Parathyroid adenoma (tissue), 2 donors: Measurements from ENCODE around the gene ANKRD10.

ENCODE experiments used
- H2AFZ ChIP-seq: fragments of 300-600 bp; sonication (generic); one replicate; pipeline ENCODE4 v1.7.0; 2017; ENCODE audit warnings: antibody characterized with exemption, mild to moderate bottlenecking
- H3K27ac ChIP-seq: fragments of 300-600 bp; sonication (generic); one replicate; pipeline ENCODE4 v1.7.0; 2017
- H3K27me3 ChIP-seq: fragments of 300-600 bp; sonication (generic); one replicate; pipeline ENCODE4 v1.7.0; 2017; ENCODE audit warnings: low read length; ENCODE audit not compliant: control insufficient read depth, insufficient read depth
- H3K36me3 ChIP-seq: fragments of 300-600 bp; sonication (generic); one replicate; pipeline ENCODE4 v1.7.0; 2017; ENCODE audit warnings: low read length; ENCODE audit not compliant: control insufficient read depth, insufficient read depth
- H3K4me1 ChIP-seq: fragments of 300-600 bp; sonication (generic); one replicate; pipeline ENCODE4 v1.7.0; 2017; ENCODE audit warnings: control low read depth
- H3K4me2 ChIP-seq: fragments of 300-600 bp; sonication (generic); one replicate; pipeline ENCODE4 v1.7.0; 2017; ENCODE audit warnings: low read length
- H3K4me3 ChIP-seq: fragments of 300-600 bp; sonication (generic); one replicate; pipeline ENCODE4 v1.7.0; 2017; ENCODE audit warnings: low read depth, low read length
- H3K79me2 ChIP-seq: fragments of 300-600 bp; sonication (generic); one replicate; pipeline ENCODE4 v1.7.0; 2017; ENCODE audit warnings: control low read depth
- H3K9ac ChIP-seq: fragments of 300-600 bp; sonication (generic); one replicate; pipeline ENCODE4 v1.7.0; 2017; ENCODE audit warnings: mild to moderate bottlenecking
- H3K9me3 ChIP-seq: fragments of 300-600 bp; sonication (generic); one replicate; pipeline ENCODE4 v1.7.0; 2017; ENCODE audit warnings: low read length; ENCODE audit not compliant: control insufficient read depth
- CTCF ChIP-seq: fragments of 300-600 bp; sonication (generic); IDR thresholded peaks from one replicate; pipeline ENCODE4 v1.7.0; 2017; ENCODE audit warnings: antibody characterized with exemption, mild to moderate bottlenecking
- donor health status: primary hyperparathyroidism.

ANKRD10 gene

GRCh38 chr13:110856942-110857835 lies 57.7 kb downstream of the ANKRD10 start:
- Histone ChIP-seq H3K4me3 (no peak overlapping the region), H3K4me2 (no peak overlapping the region)
- TF ChIP-seq CTCF, result no peak

GRCh38 chr13:110855363-110855762 lies 59.5 kb downstream of the ANKRD10 start:
- Histone ChIP-seq H3K4me1 (no peaks in the 10 kb centered on the region), H3K79me2 (no peaks in the 10 kb centered on the region), H3K27me3 (no peaks in the 10 kb centered on the region), H3K4me2 (no peak overlapping the region), H3K9me3 (no peaks in the 10 kb centered on the region), H2AFZ (no peak overlapping the region), H3K4me3 (no peak overlapping the region), H3K27ac (no peak overlapping the region), H3K9ac (no peak overlapping the region), H3K36me3 (no peaks in the 10 kb centered on the region)
- no peak for TF ChIP-seq CTCF

More at GRCh38 chr13:110856942-110857835, 57.7 kb downstream of the ANKRD10 start:
- Histone ChIP-seq H2AFZ (no peak overlapping the region), H3K4me1 (no peaks in the 10 kb centered on the region), H3K9me3 (no peaks in the 10 kb centered on the region), H3K79me2 (no peaks in the 10 kb centered on the region), H3K36me3 (no peaks in the 10 kb centered on the region), H3K27me3 (no peaks in the 10 kb centered on the region), H3K9ac (no peak overlapping the region), H3K27ac (no peak overlapping the region)

GRCh38 chr13:110854866-110855265 lies 60.0 kb downstream of the ANKRD10 start:
- Histone ChIP-seq H3K9ac (no peak overlapping the region), H3K27ac (no peak overlapping the region), H3K9me3 (no peaks in the 10 kb centered on the region), H3K4me3 (no peak overlapping the region), H3K36me3 (no peaks in the 10 kb centered on the region), H3K27me3 (no peaks in the 10 kb centered on the region), H3K4me1 (no peaks in the 10 kb centered on the region), H3K79me2 (no peaks in the 10 kb centered on the region), H2AFZ (no peak overlapping the region), H3K4me2 (no peak overlapping the region)
- TF ChIP-seq CTCF, result no peak

- Histone ChIP-seq H3K4me3 (no peak overlapping the region), H3K9me3 (no peaks in the 10 kb centered on the region), H3K9ac (no peak overlapping the region), H3K27ac (no peak overlapping the region), H2AFZ (no peak overlapping the region), H3K36me3 (no peaks in the 10 kb centered on the region), H3K79me2 (no peaks in the 10 kb centered on the region), H3K27me3 (no peaks in the 10 kb centered on the region), H3K4me1 (no peaks in the 10 kb centered on the region), H3K4me2 (no peak overlapping the region)
- no peak for TF ChIP-seq CTCF
Measured at GRCh38 chr13:110853235-110853721, 61.6 kb downstream of the ANKRD10 start.
